ENCODE data around the gene SCAPER.

The SCAPER gene

DNA sequence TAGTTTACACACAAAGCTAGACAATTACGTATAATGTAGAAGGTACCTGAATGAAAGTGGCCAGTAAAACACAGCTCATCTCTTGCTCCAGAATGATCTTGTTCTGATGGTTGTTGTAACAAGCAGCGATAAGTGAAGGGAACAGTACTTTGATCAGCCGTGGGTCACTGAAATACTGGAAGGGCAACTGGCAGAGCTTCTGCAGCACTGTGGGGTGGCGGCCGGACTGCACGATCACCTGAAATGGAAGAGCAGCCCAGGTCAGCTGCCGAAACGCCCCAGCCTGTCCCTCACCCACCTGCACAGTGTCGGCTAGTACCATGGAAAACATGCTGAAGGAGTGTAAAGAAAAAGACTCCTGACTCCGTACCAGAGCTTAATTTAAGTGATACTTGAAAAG is 551.2 kb downstream of the SCAPER start:
- no peak for DNase-seq (ENCODE audit: low spot score)

- DNase-seq (ENCODE audit: low spot score) = no peak
Measured at GRCh38 chr15:76353023-76353577, 552.0 kb downstream of the SCAPER start.

GRCh38 chr15:76349301-76350070 is 555.7 kb downstream of the SCAPER start:
- no peak for DNase-seq (ENCODE audit: low spot score)

- no peak for DNase-seq (ENCODE audit: low spot score)
Measured at GRCh38 chr15:76347482-76348055, 557.6 kb downstream of the SCAPER start.

DNA sequence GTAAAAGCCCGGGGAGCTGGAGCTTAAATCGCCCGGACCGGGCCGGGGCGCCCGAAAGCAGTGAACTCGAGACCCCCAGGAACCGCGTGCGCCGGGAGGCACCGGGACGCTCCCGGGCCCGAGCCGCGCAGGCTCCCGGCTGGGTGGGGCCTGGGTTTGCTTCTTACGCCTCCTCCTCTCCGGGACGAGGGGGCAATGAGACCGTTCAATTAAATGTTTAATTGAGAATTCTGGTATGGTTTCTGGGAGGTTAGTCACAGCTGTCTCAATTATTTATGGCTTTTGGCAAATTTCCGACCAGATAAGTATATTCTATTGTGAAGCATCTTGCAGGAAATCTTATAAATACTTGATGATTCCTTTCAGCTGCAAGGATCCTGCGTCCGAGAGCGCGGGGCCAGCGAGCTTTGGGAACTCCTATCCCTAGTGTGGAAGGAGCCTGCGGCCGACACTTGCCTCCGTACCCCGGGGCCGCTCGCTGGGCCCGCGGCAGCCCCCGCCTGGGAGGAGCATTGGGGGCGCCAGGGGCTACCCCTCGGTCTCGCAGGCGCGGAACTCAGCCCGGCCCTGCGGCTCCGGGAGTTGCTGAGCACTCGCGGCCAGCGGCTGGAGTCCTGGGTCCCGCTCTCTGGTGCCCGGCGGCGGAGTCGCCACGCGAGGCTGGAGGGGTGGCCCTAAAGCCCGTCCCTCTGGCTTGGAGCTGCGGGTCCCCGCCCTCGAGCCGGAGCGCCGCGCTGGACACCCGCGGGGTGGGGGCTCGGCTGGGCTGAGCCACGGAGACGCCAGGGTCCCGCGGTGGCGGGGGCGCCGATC is 558.3 kb downstream of the SCAPER start:
- DNase-seq (ENCODE audit: low spot score) = peak; percentile 24

DNA sequence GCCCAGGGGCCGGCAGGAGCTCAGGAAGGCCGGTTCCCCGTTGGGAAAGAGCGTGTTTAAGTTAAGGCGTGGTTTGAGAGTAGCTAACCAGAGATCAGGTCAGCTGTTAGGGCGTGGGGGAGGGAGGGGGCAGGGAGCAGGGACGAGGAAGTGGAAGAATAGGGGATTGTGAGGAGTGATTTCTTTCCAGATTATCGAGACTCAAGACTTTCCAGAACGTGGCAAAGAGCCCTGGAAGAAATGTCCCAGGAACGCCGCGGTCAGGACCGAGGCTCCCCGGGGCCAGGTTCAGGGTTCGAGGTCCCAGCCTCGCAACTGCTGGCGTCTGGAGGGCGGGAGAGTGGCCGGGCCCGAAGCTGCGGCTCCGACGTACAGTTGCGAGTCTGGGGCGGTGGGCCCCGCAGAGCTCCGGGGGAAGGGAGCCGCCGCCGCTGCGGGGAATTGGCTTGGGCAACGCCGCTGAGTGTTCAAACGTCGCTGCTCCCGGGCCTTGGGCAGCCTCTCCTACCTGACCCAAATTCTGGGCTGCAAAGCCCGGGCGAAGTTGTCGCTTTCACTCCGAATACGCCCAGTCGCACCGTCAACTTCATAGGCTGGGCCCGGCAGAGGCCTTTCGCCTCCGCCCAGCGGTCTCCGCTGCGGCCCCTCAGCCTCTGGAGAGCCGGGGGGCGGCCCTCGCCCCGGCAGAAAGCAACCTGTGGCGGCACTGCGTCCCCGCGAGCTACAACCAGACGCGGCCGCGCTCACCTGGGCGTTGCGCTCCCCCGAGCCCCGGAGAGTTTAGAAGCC is 559.1 kb downstream of the SCAPER start:
- DNase-seq (ENCODE audit: low spot score) = peak; percentile 16

DNA sequence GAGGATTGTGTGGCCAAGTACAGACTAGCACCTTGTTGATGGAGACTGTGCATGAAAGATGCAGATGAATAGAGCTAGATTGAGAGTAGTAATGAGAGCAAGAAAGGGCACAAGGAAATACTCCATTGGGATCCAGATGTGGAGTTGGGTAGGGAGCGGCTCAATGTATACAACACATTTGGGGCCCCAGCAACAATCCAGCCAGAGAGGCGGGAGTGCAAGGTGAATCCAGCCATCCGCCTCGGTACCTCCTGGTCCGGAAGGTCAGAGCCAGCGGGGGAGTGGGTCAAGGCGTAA is 559.6 kb downstream of the SCAPER start:
- DNase-seq (ENCODE audit: low spot score) = no peak

DNA sequence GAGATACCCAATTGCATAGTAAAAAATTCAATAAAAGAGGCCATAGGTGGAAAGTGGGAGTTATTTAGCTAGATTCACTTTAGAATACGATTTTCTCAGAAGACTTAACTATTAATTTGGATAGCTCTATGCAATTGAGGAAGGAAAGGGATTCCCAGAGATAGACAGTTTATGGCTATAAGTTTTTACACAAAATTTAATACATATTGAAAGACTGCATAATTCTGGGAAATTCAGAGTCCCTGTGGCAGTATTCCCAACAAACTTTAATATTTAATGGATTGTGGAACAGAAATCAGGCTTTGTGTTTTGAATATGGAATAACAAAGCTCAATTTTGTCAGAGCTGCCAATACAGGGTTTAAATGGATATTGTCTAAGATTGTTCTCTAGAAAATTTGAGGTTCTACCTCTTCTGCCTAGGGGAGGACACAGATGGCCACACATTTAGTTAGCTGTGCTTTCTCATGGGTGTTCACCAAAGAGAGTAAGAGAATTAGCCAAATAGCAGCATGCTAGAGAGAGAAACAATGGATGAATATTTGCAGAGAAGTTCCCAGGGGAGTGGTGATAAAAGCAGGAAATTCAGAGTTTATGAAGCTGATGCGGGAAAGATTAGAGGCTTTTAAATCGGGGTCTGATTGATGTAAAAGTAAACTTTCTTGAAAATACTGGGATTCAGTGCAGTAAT is 560.1 kb downstream of the SCAPER start:
- no peak for DNase-seq (ENCODE audit: low spot score)

GRCh38 chr15:76343313-76343996 is 561.7 kb downstream of the SCAPER start:
- DNase-seq (ENCODE audit: low spot score) = no peak

GRCh38 chr15:76342382-76343201 is 562.5 kb downstream of the SCAPER start:
- DNase-seq (ENCODE audit: low spot score) = no peak

GRCh38 chr15:76342058-76342381 is 563.1 kb downstream of the SCAPER start:
- no peak for DNase-seq (ENCODE audit: low spot score)

DNA sequence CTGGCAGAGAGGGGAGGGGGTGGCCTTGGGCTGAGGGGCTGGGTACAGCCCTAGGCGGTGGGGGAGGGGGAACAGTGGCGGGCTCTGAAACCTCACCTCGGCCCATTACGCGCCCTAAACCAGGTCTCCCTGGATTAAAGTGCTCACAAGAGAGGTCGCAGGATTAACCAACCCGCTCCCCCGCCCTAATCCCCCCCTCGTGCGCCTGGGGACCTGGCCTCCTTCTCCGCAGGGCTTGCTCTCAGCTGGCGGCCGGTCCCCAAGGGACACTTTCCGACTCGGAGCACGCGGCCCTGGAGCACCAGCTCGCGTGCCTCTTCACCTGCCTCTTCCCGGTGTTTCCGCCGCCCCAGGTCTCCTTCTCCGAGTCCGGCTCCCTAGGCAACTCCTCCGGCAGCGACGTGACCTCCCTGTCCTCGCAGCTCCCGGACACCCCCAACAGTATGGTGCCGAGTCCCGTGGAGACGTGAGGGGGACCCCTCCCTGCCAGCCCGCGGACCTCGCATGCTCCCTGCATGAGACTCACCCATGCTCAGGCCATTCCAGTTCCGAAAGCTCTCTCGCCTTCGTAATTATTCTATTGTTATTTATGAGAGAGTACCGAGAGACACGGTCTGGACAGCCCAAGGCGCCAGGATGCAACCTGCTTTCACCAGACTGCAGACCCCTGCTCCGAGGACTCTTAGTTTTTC is 563.6 kb downstream of the SCAPER start:
- no peak for DNase-seq (ENCODE audit: low spot score)

DNA sequence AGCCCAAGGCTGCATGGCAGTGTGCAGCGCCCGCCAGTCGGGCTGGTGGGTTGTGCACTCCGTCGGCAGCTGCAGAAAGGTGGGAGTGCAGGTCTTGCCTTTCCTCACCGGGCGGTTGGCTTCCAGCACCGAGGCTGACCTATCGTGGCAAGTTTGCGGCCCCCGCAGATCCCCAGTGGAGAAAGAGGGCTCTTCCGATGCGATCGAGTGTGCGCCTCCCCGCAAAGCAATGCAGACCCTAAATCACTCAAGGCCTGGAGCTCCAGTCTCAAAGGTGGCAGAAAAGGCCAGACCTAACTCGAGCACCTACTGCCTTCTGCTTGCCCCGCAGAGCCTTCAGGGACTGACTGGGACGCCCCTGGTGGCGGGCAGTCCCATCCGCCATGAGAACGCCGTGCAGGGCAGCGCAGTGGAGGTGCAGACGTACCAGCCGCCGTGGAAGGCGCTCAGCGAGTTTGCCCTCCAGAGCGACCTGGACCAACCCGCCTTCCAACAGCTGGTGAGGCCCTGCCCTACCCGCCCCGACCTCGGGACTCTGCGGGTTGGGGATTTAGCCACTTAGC is 564.3 kb downstream of the SCAPER start:
- DNase-seq (ENCODE audit: low spot score) = peak; percentile 47

DNA sequence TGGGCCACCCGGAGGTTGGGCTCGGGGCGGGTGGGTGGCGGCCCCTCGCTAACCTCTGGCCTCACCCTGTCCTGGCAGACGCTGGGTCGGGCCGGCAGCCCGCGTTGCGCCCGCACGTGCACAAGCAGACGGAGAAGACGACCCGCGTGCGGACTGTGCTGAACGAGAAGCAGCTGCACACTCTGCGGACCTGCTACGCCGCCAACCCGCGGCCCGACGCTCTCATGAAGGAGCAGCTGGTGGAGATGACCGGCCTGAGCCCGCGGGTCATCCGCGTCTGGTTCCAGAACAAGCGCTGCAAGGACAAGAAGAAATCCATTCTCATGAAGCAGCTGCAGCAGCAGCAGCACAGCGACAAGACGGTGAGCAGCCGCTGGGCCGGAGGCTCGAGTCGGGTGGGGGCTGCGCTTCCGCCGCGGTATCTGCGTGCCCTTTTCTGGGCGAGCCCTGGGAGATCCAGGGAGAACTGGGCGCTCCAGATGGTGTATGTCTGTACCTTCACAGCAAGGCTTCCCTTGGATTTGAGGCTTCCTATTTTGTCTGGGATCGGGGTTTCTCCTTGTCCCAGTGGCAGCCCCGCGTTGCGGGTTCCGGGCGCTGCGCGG is 564.8 kb downstream of the SCAPER start:
- DNase-seq (ENCODE audit: low spot score) = peak; percentile 60

DNA sequence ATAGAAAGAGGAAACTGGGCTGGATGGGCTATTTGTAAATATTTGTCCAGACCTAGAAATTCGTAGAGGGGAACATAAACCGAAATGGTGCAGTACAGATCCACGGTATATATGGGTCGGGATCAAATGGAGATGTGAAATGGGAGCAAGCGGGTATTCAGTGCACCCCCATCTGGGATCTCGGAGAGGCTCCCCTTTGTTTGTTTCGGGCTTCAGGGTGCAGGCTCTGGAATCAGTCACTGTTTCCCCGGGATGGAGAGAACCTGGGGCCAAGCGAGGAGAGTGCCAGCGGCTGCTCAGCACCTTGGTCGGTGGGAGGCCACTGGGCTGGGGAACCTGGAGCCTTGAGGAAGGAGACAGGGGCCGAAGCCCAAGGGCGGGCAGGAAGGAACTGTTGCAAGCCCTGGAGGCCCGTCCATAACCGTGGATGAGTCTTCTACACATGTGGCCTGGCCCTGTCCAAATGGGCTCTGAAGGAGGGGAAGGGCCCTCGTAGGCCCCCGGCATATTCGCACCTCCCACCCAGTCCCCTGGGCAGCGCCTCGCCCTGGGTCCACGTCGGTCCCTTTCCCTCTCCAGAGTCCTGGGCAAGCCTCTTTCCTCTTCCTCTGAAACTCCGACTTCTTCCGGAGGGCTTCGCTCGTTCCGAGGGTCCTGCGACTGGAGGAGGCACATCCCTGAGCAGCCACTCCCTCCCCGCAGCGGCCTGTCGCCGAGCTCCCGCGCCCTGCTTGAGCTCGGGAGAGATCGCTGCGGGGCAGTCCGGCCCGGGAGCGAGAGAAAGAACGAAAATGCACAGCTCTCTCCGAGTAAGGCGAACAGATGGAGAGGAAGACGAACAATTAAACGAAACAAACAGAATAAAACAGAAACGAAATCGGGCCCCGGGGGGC is 565.6 kb downstream of the SCAPER start:
- DNase-seq (ENCODE audit: low spot score) = peak; percentile 54

DNA sequence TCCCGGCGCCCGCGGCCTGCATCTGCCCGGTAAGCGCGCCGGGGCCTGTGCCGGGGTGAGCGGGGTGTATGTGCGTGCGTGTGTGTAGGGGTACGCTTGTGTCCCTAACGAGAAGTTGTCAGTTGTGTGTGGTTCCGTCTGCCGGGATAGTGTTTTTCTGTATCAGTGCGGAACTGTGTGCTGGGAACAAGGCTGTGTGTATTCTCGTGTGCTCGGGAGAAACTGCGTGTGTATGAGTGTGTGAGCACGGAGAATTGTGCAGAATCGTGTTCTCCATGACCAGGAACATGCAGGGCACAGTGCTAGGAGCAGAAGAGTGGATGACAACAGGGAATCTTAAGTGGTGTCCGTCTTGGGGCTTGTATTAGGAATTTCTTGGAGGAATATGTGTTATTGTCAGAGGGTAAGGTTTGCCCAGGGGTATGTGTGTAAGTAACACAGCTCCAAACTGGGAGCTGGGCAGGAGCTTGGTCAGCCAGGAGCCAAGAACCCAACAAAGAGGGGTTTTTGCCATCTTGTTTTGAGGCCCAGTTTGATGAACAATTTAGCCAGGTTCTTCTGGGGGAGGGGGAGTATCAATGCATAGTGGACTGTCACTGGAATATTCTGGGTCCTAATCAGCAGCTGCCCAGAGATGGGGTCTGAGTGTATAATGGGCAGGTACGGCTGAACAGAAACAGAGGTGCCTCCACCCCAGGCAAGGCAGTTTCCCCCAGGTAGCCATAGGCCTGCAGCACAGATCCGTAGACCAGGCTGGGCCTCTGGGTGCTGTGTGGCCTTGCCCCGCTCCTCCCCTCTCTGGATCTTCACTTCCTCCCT is 566.4 kb downstream of the SCAPER start:
- DNase-seq (ENCODE audit: low spot score) = no peak

Data from AG08396 (cell line).